ENCODE data around the gene KCNQ1. TPM values are rescaled to one million over a fixed set of nuclear protein-coding genes. Genes with fewer than 3 reads are reported as not detected.

Gene KCNQ1
- total RNA-seq, 1 experiment from 2014 or later = not detected

GRCh38 chr11:2535673-2536439, 91.0 kb downstream of the KCNQ1 start:
- H3K79me2 ChIP-seq (ENCODE audit: low read depth) = no peaks in the 10 kb centered on the region
- TF ChIP-seq EZH2 (IDR thresholded peaks at IDR 0.05; ENCODE audit: low read depth) (no peak), CTCF (conservative IDR thresholded peaks at IDR 0.05) (no peak)
- intact Hi-C loops (cut with micrococcal nuclease; ENCODE audit: unreplicated experiment) = loop anchor here (10.0 kb wide), 1 partner anchor 159 kb away; the partner anchor contains the start of gene KCNQ1OT1
- H4K20me1 ChIP-seq (ENCODE audit: insufficient read depth) = no peaks in the 10 kb centered on the region
- DNase-seq = no peak
- no TSS peak for BruUV-seq (replicated peaks)
- no peaks in the 10 kb centered on the region for H3K9me3 ChIP-seq (ENCODE audit: insufficient read depth, low read depth)
- 0 out of 2 replicates have a peak, but pooled peaks cover 8% of the 10 kb centered on the region for H3F3A ChIP-seq (ENCODE audit: insufficient read depth, low read depth)
- H3K36me3 ChIP-seq (ENCODE audit: low read depth) = no peaks in the 10 kb centered on the region
- no peak overlapping the region for H2AFZ ChIP-seq
- no peak overlapping the region for H3K4me3 ChIP-seq
- peaks cover 13% of the 10 kb centered on the region for H3K4me1 ChIP-seq (replicated peaks; ENCODE audit: insufficient read depth)
- CTCF ChIA-PET = no interaction called here
- no peaks in the 10 kb centered on the region for H3K9me2 ChIP-seq (ENCODE audit: insufficient read depth)
- no peak overlapping the region for H3K27ac ChIP-seq
- POLR2A ChIA-PET (ENCODE audit: unreplicated experiment) = interaction anchor here (0.8 kb wide), 1 partner anchor 324 kb away, joined by 7 read pairs; no protein-coding TSS in a partner anchor
- H3K4me2 ChIP-seq = no peak overlapping the region
- no peaks in the 10 kb centered on the region; the same call in 1 of the 2 replicates for H3K27me3 ChIP-seq (ENCODE audit: insufficient read depth, low read depth)

- Histone ChIP-seq H3K79me2 (ENCODE audit: low read depth) (no peaks in the 10 kb centered on the region), H3K9me3 (ENCODE audit: insufficient read depth, low read depth) (no peaks in the 10 kb centered on the region), H3K4me1 (replicated peaks; ENCODE audit: insufficient read depth) (peaks cover 13% of the 10 kb centered on the region), H3K4me3 (no peak overlapping the region), H3K4me2 (no peak overlapping the region), H3K27ac (no peak overlapping the region), H3K36me3 (ENCODE audit: low read depth) (no peaks in the 10 kb centered on the region), H3K27me3 (ENCODE audit: insufficient read depth, low read depth) (no peaks in the 10 kb centered on the region; the same call in 1 of the 2 replicates), H2AFZ (no peak overlapping the region), H4K20me1 (ENCODE audit: insufficient read depth) (no peaks in the 10 kb centered on the region), H3K9me2 (ENCODE audit: insufficient read depth) (no peaks in the 10 kb centered on the region), H3F3A (ENCODE audit: insufficient read depth, low read depth) (0 out of 2 replicates have a peak, but pooled peaks cover 8% of the 10 kb centered on the region)
- intact Hi-C loops (cut with micrococcal nuclease; ENCODE audit: unreplicated experiment) = loop anchor here (10.0 kb wide), 1 partner anchor 158 kb away; the partner anchor contains the start of gene KCNQ1OT1
- no TSS peak for BruUV-seq (replicated peaks)
- POLR2A ChIA-PET (ENCODE audit: unreplicated experiment) = interaction anchor here (0.8 kb wide), 1 partner anchor 324 kb away, joined by 7 read pairs; no protein-coding TSS in a partner anchor
- TF ChIP-seq CTCF (conservative IDR thresholded peaks at IDR 0.05) (no peak), EZH2 (IDR thresholded peaks at IDR 0.05; ENCODE audit: low read depth) (no peak)
- CTCF ChIA-PET = no interaction called here
- no peak for DNase-seq
Observed at GRCh38 chr11:2536440-2536989, 91.7 kb downstream of the KCNQ1 start.

- ChIA-PET CTCF (no interaction called here), POLR2A (ENCODE audit: unreplicated experiment) (interaction anchor here (0.8 kb wide), 1 partner anchor 323 kb away, joined by 7 read pairs; no protein-coding TSS in a partner anchor)
- Histone ChIP-seq H3K9me2 (ENCODE audit: insufficient read depth) (no peaks in the 10 kb centered on the region), H3K79me2 (ENCODE audit: low read depth) (no peaks in the 10 kb centered on the region), H3K9me3 (ENCODE audit: insufficient read depth, low read depth) (no peaks in the 10 kb centered on the region), H3K4me2 (no peak overlapping the region), H2AFZ (no peak overlapping the region), H3F3A (ENCODE audit: insufficient read depth, low read depth) (0 out of 2 replicates have a peak, but pooled peaks cover 8% of the 10 kb centered on the region), H4K20me1 (ENCODE audit: insufficient read depth) (no peaks in the 10 kb centered on the region), H3K27me3 (ENCODE audit: insufficient read depth, low read depth) (no peaks in the 10 kb centered on the region; the same call in 1 of the 2 replicates), H3K36me3 (ENCODE audit: low read depth) (no peaks in the 10 kb centered on the region), H3K27ac (no peak overlapping the region), H3K4me1 (replicated peaks; ENCODE audit: insufficient read depth) (peaks cover 13% of the 10 kb centered on the region), H3K4me3 (no peak overlapping the region)
- TF ChIP-seq CTCF (conservative IDR thresholded peaks at IDR 0.05) (no peak), EZH2 (IDR thresholded peaks at IDR 0.05; ENCODE audit: low read depth) (no peak)
- no TSS peak for BruUV-seq (replicated peaks)
- no peak for DNase-seq
- intact Hi-C loops (cut with micrococcal nuclease; ENCODE audit: unreplicated experiment) = loop anchor here (10.0 kb wide), 1 partner anchor 158 kb away; the partner anchor contains the start of gene KCNQ1OT1
Observed at GRCh38 chr11:2537010-2537705, 92.3 kb downstream of the KCNQ1 start.
